Upper lobe of left lung (tissue), 6 donors: ENCODE measurements around the gene MSH3. TPM values are rescaled to one million over a fixed set of nuclear protein-coding genes. Genes with fewer than 3 reads are reported as not detected.

Experiments used
- ATAC-seq, 2 donors: fragments of 200-7000 bp; cut with Tn5 transposase; one replicate each; pipeline ENCODE4 v1.9.1; 2022; ENCODE audit warnings: mild to moderate bottlenecking in 2 of 2, moderate library complexity in 2 of 2; ENCODE audit not compliant: low FRiP score in 2 of 2
- DNase-seq, 2 donors: peaks; one replicate each; pipeline ENCODE4 v3.0.0-alpha.2; 2019 to 2020
- H3K27ac ChIP-seq, 4 donors: fragments of 200-600 bp; sonication (generic); one replicate each; pipeline ENCODE4 v1.5.1; 2016 to 2019
- H3K27me3 ChIP-seq, 4 donors: fragments of 200-600 bp; sonication (generic); one replicate each; pipeline ENCODE4 v1.5.1; 2017 to 2019
- H3K36me3 ChIP-seq, 4 donors: fragments of 200-600 bp; sonication (generic); one replicate each; pipeline ENCODE4 v1.5.1; 2016 to 2019
- H3K4me1 ChIP-seq, 4 donors: fragments of 200-600 bp; sonication (generic); one replicate each; pipeline ENCODE4 v1.5.1; 2018 to 2019
- H3K4me3 ChIP-seq, 4 donors: fragments of 200-600 bp; sonication (generic); one replicate each; pipeline ENCODE4 v1.5.1; 2017 to 2019; ENCODE audit warnings: mild to moderate bottlenecking in 2 of 4, moderate library complexity in 1 of 4
- H3K9me3 ChIP-seq, 4 donors: fragments of 200-600 bp; sonication (generic); one replicate each; pipeline ENCODE4 v1.5.1; 2018 to 2019
- CTCF ChIP-seq, 6 experiments: fragments of 450-650 bp in 4 of 6; fragments of 200-600 bp in 2 of 6; sonication (generic) in 2 of 6; IDR thresholded peaks; one replicate each; pipeline ENCODE4 v1.5.1; 2016 to 2019; ENCODE audit warnings: antibody characterized with exemption in 6 of 6
- EP300 ChIP-seq, 4 donors: sonication (generic); formaldehyde crosslinking; IDR thresholded peaks; one replicate each; pipeline ENCODE4 v1.5.1; 2017; ENCODE audit warnings: antibody characterized with exemption in 4 of 4, control low read depth in 2 of 4
- POLR2A ChIP-seq, 4 donors: fragments of 450-650 bp; IDR thresholded peaks; one replicate each; pipeline ENCODE4 v1.5.1; 2016 to 2017; ENCODE audit warnings: antibody characterized with exemption in 4 of 4, mild to moderate bottlenecking in 2 of 4
- POLR2AphosphoS5 ChIP-seq, 2 donors: sonication (generic); formaldehyde crosslinking; IDR thresholded peaks; one replicate each; pipeline ENCODE4 v1.5.1; 2017; ENCODE audit warnings: antibody characterized with exemption in 2 of 2
- WGBS, 2 donors: methylation state at CpG; one replicate each; pipeline ENCODE4 v1.1.5; 2017 to 2018; 5-methylcytosine and 5-hydroxymethylcytosine counted together
- total RNA-seq, 6 donors: library from RNA; depleted of rRNA in 4 of 6; stranded (reverse); fragments of >200 nt in 4 of 6; gene quantifications; one replicate each; pipeline versions ENCODE4 v1.1.0 to v1.2.1, GENCODE V29; 2016 to 2021
- donor health status: DM: no; HTN: no; CAD: no; lungs with moderate emphysema.
- donor health status: DM: no; HTN: yes; CAD: no; lungs with severe emphysema.

MSH3 gene
- total RNA-seq, 6 donors from 2014 or later: 9.0 to 17.3 (median 12.5) TPM

GRCh38 chr5:80763211-80763610 is 108.8 kb downstream of the MSH3 start:
- ATAC-seq: no peak
- Histone ChIP-seq H3K36me3 (no peaks in the 10 kb centered on the region), H3K4me1 (no peaks in the 10 kb centered on the region), H3K4me3 (no peak overlapping the region), H3K27ac (no peak overlapping the region), H3K9me3 (no peaks in the 10 kb centered on the region), H3K27me3 (no peaks in the 10 kb centered on the region)
- 74 to 81% methylated on average over 3 of the region's 3 CpGs for WGBS, 2 donors
- no peak for TF ChIP-seq POLR2A (IDR thresholded peaks at IDR 0.05)
- TF ChIP-seq CTCF (IDR thresholded peaks at IDR 0.05): no peak
- no peak for TF ChIP-seq POLR2AphosphoS5 (IDR thresholded peaks at IDR 0.05)
- TF ChIP-seq EP300 (IDR thresholded peaks at IDR 0.05): no peak
- no peak for DNase-seq

- no peak overlapping the region for H3K4me3 ChIP-seq
- 93 to 94% methylated on average over 5 of the region's 5 CpGs for WGBS, 2 donors
- no peaks in the 10 kb centered on the region for H3K4me1 ChIP-seq
- no peaks in the 10 kb centered on the region for H3K27me3 ChIP-seq
- H3K27ac ChIP-seq: no peak overlapping the region
- TF ChIP-seq CTCF (IDR thresholded peaks at IDR 0.05): no peak
- TF ChIP-seq POLR2AphosphoS5 (IDR thresholded peaks at IDR 0.05): no peak
- DNase-seq: no peak
- no peak for ATAC-seq
- no peaks in the 10 kb centered on the region for H3K36me3 ChIP-seq
- H3K9me3 ChIP-seq: no peaks in the 10 kb centered on the region
Observed at GRCh38 chr5:80763873-80764647, 109.6 kb downstream of the MSH3 start.

GRCh38 chr5:80764786-80765185 is 110.3 kb downstream of the MSH3 start:
- Histone ChIP-seq H3K27me3 (no peaks in the 10 kb centered on the region), H3K27ac (no peak overlapping the region), H3K4me3 (no peak overlapping the region), H3K9me3 (no peaks in the 10 kb centered on the region), H3K4me1 (no peaks in the 10 kb centered on the region), H3K36me3 (no peaks in the 10 kb centered on the region)
- TF ChIP-seq POLR2A (IDR thresholded peaks at IDR 0.05): no peak
- TF ChIP-seq POLR2AphosphoS5 (IDR thresholded peaks at IDR 0.05): no peak
- TF ChIP-seq EP300 (IDR thresholded peaks at IDR 0.05): no peak
- no peak for TF ChIP-seq CTCF (IDR thresholded peaks at IDR 0.05)
- ATAC-seq: no peak
- no peak for DNase-seq
- WGBS, 2 donors: 91 to 96% methylated on average over 1 of the region's 1 CpG

- H3K27me3 ChIP-seq: no peaks in the 10 kb centered on the region
- ATAC-seq (no peak), DNase-seq (no peak)
- no peak overlapping the region for H3K4me3 ChIP-seq
- H3K36me3 ChIP-seq: peaks cover 0 to 23% (median 13%) of the 10 kb centered on the region in 4 donors
- H3K4me1 ChIP-seq: no peaks in the 10 kb centered on the region
- no peaks in the 10 kb centered on the region for H3K9me3 ChIP-seq
- H3K27ac ChIP-seq: no peak overlapping the region
- 88 to 90% methylated on average over 4 of the region's 4 CpGs for WGBS, 2 donors
- TF ChIP-seq CTCF (IDR thresholded peaks at IDR 0.05) (no peak), POLR2A (IDR thresholded peaks at IDR 0.05) (no peak), POLR2AphosphoS5 (IDR thresholded peaks at IDR 0.05) (no peak), EP300 (IDR thresholded peaks at IDR 0.05) (no peak)
Observed at GRCh38 chr5:80777347-80778287, 123.2 kb downstream of the MSH3 start.
